ENCODE results near the gene OPRD1.

DNA sequence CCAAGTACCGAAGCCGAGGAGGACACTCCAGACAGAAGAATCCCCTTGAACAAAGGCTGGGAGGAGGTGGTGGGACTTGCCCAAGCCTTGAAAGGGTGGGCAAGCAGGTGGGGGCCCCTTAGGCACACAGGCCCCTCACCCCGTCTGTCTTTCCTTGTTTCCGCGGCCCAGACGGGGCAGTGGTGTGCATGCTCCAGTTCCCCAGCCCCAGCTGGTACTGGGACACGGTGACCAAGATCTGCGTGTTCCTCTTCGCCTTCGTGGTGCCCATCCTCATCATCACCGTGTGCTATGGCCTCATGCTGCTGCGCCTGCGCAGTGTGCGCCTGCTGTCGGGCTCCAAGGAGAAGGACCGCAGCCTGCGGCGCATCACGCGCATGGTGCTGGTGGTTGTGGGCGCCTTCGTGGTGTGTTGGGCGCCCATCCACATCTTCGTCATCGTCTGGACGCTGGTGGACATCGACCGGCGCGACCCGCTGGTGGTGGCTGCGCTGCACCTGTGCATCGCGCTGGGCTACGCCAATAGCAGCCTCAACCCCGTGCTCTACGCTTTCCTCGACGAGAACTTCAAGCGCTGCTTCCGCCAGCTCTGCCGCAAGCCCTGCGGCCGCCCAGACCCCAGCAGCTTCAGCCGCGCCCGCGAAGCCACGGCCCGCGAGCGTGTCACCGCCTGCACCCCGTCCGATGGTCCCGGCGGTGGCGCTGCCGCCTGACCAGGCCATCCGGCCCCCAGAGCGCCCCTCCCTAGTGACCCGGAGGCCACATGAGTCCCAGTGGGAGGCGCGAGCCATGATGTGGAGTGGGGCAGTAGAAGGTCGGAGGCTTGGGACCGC, 50.8 kb downstream of the OPRD1 start:
- no peak for TF ChIP-seq ZNF610 (tag by site-specific recombination; IDR thresholded peaks at IDR 0.05; ENCODE audit: borderline replicate concordance)
- TF ChIP-seq ZNF121 (tag by site-specific recombination; IDR thresholded peaks at IDR 0.05) = no peak
- TF ChIP-seq, protein P1, sequence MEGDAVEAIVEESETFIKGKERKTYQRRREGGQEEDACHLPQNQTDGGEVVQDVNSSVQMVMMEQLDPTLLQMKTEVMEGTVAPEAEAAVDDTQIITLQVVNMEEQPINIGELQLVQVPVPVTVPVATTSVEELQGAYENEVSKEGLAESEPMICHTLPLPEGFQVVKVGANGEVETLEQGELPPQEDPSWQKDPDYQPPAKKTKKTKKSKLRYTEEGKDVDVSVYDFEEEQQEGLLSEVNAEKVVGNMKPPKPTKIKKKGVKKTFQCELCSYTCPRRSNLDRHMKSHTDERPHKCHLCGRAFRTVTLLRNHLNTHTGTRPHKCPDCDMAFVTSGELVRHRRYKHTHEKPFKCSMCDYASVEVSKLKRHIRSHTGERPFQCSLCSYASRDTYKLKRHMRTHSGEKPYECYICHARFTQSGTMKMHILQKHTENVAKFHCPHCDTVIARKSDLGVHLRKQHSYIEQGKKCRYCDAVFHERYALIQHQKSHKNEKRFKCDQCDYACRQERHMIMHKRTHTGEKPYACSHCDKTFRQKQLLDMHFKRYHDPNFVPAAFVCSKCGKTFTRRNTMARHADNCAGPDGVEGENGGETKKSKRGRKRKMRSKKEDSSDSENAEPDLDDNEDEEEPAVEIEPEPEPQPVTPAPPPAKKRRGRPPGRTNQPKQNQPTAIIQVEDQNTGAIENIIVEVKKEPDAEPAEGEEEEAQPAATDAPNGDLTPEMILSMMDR (tag by site-specific recombination; IDR thresholded peaks at IDR 0.05) = no peak
- TF ChIP-seq, protein P2, sequence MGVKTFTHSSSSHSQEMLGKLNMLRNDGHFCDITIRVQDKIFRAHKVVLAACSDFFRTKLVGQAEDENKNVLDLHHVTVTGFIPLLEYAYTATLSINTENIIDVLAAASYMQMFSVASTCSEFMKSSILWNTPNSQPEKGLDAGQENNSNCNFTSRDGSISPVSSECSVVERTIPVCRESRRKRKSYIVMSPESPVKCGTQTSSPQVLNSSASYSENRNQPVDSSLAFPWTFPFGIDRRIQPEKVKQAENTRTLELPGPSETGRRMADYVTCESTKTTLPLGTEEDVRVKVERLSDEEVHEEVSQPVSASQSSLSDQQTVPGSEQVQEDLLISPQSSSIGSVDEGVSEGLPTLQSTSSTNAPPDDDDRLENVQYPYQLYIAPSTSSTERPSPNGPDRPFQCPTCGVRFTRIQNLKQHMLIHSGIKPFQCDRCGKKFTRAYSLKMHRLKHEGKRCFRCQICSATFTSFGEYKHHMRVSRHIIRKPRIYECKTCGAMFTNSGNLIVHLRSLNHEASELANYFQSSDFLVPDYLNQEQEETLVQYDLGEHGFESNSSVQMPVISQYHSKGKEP (tag by site-specific recombination; IDR thresholded peaks at IDR 0.05) = no peak
- TF ChIP-seq ZNF529 (tag by site-specific recombination; IDR thresholded peaks at IDR 0.05; ENCODE audit: insufficient replicate concordance) = no peak
- no peak for TF ChIP-seq ZNF175 (tag by site-specific recombination; IDR thresholded peaks at IDR 0.05)
- TF ChIP-seq YY1 (tag by site-specific recombination; IDR thresholded peaks at IDR 0.05) = no peak
- TF ChIP-seq, protein P3, sequence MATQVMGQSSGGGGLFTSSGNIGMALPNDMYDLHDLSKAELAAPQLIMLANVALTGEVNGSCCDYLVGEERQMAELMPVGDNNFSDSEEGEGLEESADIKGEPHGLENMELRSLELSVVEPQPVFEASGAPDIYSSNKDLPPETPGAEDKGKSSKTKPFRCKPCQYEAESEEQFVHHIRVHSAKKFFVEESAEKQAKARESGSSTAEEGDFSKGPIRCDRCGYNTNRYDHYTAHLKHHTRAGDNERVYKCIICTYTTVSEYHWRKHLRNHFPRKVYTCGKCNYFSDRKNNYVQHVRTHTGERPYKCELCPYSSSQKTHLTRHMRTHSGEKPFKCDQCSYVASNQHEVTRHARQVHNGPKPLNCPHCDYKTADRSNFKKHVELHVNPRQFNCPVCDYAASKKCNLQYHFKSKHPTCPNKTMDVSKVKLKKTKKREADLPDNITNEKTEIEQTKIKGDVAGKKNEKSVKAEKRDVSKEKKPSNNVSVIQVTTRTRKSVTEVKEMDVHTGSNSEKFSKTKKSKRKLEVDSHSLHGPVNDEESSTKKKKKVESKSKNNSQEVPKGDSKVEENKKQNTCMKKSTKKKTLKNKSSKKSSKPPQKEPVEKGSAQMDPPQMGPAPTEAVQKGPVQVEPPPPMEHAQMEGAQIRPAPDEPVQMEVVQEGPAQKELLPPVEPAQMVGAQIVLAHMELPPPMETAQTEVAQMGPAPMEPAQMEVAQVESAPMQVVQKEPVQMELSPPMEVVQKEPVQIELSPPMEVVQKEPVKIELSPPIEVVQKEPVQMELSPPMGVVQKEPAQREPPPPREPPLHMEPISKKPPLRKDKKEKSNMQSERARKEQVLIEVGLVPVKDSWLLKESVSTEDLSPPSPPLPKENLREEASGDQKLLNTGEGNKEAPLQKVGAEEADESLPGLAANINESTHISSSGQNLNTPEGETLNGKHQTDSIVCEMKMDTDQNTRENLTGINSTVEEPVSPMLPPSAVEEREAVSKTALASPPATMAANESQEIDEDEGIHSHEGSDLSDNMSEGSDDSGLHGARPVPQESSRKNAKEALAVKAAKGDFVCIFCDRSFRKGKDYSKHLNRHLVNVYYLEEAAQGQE (tag by site-specific recombination; IDR thresholded peaks at IDR 0.05) = no peak
- TF ChIP-seq, protein P4, sequence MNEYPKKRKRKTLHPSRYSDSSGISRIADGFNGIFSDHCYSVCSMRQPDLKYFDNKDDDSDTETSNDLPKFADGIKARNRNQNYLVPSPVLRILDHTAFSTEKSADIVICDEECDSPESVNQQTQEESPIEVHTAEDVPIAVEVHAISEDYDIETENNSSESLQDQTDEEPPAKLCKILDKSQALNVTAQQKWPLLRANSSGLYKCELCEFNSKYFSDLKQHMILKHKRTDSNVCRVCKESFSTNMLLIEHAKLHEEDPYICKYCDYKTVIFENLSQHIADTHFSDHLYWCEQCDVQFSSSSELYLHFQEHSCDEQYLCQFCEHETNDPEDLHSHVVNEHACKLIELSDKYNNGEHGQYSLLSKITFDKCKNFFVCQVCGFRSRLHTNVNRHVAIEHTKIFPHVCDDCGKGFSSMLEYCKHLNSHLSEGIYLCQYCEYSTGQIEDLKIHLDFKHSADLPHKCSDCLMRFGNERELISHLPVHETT (tag by site-specific recombination; IDR thresholded peaks at IDR 0.05) = no peak
- no peak for TF ChIP-seq ZNF138 (tag by site-specific recombination; IDR thresholded peaks at IDR 0.05; ENCODE audit: borderline replicate concordance)

Data from HEK293 (cell line).